ENCODE measurements around the gene PDYN.
"Not testable (repeated sequence)": the region's sequence is repeated elsewhere in the genome, so short reads cannot be mapped to it uniquely, and the experiment has no call there.

The PDYN gene

DNA sequence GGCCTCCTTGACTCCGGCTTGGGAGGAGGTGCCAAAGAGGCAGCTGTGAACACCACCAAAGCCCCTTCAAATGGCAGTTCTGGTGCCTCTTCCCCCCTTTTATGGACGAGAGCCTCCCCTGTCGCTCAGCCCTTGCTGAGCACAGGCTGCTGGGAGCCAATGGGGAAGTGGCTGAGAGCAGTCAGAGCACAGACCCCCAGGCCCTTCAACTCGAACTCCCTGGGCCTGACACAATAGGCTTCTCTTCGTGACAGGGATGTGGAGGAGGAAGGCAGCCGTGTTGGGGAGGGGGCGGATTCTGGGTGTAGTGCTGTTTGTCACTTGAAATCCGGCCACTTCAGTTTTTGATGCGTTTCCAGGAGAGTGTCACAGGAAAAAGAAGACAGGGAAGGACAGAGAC is at the start of gene PDYN:
PDYN (minus strand) TSS at position 73 of the 400 bp plus-strand sequence. CDS start 10,974 bp downstream, outside the sequence.
- DNase-seq: no peak

DNA sequence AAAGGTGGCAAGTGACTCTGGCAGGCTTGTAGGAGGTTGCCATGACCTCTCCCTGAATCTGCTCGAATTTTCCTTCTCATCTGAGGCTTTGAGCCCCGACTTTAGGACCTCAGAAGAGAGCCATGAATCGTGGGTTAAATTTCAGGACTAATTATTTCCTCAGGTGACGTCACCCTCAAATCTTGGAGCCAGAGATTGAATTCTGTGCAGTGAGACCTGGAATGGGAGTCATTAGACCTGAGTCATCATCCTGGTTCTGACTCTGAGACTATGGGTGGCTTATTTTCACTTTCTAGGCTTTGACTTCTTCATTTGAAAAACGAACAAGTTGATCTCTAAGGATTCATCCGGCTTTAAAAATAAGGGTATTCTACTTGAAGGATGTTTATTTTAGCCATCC is 48.5 kb upstream of the PDYN start:
- DNase-seq: peak; percentile 64

DNA sequence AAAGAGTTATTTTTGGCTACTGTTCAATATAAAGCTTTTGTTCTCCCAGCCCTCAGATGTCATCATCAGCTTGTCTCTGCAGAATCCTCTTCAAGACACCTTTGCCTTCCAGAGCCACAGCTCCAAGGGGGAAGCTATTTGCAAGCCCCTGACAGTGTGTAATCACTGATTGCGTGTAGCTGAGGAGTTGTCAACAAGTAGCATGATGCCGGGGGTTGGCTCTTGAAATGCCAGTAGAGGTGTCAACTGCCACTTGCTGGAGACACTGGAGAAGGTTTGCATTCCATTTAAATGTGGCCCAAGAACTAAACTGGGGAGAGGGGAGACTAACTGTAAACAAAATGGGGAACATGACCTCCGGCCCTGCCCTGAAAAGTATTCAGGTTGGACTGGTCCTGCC is 44.3 kb upstream of the PDYN start:
- DNase-seq: no peak

DNA sequence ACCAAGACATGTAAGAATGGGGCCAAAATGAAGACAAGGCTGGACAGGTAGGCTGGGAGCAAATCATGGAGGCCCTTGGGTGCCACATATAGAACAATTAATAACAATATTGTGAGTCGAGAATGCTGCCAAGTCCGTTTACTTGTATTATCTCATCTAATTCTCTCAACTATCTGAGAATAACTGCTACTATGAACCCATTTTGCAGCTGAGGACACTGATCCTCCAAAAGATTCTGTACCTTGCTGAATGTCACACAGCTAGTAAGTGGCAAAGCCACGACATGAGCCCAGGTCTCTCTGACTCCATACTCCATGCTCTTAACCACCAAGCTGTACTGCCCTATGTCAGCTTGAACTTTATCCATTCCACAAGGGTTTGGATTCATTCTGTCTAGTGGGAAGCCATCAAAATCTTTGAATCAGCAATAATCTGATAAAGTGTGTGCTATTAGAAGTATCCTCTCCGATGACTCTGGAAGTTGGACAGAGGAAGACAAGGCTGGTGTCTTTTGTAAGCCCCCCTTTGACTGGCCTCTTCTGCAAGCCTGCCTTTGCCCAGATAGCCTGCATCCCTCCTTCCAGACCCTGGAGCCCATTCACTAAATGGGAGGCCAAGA is 43.5 kb upstream of the PDYN start:
- no peak for DNase-seq

DNA sequence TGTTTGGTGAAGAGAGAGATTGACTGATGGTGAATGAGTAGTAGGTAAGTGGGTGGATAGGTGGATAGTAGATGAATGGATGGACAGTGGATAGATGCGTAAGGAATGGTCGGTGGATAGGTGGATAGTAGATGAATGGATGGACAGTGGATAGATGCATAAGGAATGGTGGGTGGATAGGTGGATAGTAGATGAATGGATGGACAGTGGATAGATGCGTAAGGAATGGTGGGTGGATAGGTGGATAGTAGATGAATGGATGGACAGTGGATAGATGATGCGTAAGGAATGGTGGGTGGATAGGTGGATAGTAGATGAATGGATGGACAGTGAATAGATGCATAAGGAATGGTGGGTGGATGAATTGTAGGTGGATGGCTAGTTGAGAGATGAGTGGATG is 42.5 kb upstream of the PDYN start:
- DNase-seq: not testable (repeated sequence)

DNA sequence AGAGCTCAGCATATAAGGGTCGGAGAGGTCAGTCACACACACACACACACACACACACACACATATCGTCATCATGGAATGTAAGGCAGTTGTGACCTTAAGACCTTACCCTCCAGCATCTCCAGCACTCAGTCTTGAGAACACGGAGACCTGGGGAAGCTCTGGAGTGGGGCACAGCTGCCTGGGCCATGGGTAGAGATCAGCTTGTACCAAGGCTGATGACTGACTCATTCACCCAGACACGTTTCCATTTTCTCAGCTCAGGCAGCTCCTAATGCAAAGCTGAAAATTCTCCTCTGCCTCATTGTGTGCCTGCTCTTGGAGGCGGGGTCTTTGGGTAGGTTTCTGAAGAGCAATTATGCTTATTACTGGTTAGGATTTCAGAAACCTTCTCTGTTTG is 38.3 kb upstream of the PDYN start:
- no peak for DNase-seq

DNA sequence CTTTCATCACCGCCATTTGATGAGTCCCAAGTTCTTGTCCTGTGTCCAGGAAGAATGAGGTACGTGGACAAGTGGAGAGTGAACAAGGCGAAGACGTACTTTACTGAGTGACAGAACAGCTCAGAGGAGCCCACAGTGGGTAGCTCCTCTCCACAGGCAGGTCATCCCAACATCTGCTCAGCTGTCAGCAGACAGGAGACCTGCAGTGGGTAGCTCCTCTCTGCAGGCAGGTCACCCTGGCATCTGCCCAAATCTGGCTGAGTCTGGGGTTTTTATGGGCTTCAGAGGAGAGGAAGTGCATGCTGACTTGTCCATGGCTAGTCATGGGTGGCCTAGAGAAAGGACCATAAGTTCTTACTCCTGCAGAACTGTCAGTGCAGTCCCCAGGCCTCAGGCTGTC is 32.7 kb upstream of the PDYN start:
- DNase-seq: no peak

DNA sequence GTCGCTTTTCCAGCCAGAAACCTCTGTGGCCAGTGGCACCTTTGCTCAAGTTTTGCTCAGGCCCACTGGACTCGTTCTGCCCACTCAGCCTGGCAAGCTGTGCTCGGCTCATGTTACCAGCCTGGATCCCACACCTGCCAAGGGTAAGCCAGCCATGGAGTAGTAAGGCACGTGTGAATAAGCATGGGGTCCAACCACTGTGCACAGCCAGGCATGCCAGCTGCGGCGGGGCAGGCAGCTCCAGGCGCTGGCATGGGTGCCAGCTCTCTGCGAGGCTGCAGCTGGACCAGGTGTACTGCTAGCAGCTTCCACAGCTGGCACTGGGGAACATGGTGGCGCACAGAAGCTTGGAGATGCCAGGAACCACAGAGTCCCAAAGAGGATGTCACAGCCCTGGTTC is 32.1 kb upstream of the PDYN start:
- DNase-seq: no peak

DNA sequence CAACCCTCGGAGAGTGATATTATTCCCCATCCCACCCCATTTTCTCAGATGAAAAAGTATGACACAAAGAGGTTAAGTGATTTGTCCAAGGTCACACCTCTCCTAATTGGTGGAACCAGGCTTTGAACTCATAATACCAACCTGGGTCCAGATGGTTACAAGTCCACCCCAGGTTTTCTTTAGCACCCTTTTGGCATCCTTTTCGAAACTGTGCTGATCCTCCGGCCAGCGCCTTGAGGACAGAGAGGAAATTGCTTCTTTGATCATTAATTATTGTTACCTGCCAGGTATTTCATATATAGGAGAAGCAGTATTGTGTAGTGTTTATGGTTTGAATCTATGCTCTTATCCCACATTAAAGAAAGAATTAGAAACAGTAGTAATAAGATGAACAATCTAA is 29.3 kb upstream of the PDYN start:
- no peak for DNase-seq

DNA sequence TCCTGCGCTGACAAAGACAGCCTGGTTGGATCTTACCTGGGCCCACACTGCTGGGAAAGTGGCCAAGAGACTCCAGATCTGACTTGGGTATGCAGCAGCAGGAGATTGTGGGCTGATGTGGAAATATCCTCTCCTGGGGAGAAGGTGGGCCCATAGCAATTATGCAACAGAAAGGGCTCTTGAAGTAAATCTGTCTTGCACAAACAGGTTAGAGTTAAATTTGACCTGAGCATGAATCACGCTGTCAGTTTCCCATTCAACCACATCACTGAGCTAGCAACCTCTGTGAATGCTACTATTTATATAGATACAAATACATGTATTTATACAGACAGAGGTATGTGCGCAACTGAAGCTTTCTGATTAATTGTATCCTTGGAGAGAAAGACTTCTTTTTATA is 28.3 kb upstream of the PDYN start:
- no peak for DNase-seq

DNA sequence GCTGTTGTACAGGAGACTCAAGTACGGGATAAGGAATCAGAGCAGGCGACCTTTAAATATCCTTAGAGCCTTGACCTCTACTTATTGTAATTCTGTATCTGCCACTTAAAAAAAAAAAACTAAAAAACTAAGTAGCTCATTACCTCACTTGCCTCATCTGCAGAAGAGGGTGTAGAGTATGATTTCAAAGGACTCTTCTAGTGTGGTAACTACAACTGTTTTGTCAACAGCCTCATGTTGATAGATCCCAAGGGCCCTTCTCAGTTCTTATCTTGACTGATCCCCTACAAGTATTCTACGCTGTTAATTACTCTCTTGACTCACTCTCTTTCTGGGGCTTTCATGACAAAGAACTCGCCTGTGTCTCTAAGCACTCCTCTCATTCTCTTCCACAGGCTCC is 16.7 kb upstream of the PDYN start:
- DNase-seq: no peak

DNA sequence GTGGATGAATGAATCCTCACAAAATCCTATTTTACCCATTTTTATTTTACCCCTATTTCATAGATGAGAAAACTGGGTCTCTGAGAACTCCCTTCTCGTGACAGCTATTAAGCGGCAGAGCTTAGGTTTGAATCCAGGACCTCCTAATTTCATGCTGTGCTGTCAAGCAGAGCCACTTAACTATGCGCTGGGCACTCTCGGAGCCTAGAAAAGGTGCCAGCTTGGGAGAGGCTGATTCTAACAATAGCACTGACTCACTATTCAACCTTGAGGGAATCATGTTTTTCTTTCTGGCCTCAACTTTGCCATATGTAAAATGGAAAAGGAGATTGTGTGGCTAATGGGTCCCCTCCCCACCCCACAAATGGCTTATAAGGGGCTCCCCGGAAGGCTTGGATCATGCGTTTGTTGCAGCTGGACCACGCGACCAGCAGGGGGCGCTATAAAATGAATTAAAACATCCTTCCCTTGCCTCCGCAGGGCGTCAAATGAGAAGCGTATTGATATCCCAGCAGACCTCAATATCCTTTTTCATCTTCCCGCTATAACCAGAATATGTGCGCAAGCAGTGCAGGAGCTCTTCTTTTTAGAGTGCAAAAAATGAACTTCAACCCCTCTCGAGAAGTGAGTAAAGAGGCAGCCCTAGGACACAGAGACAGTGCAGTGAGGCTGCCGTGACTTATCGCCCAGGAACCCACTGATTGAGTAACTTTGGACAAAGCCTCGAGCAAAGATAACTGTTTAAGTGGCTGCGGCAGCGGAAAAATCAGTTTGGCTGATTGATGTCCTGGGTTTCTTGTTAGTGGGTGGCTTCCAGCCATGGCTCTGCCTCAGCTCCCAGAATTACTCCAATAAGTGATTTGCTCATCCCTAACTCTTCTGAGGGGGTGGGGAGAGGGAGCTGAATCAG is 12.8 kb upstream of the PDYN start:
- DNase-seq: peak; percentile 40

DNA sequence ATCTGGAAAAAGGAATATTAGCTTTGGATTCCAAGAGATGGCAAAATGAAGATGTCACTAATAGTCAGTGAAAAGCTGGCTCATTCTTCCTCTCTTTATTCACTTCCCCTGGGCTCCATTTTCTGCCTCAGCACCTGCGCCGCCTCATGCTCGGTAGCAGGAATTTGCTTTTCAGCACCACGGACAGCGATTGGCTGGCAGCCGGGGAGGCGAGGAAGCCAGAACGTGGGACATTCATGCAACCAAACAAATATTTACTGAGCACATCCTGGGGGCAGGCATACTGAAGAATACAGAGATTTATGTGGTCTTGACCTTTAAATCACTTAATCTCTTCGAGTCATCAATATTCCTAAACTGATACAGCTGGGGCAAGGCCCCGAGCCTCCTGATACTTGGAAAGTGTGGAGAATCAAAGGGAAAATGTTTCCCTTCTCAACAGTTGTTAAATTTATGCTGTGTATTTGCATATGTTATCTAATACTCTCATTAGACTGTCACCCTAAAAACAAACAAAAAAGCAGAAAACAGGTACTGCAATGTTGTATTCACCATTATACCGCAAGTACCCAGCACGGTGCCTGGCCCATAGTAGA is 12.1 kb upstream of the PDYN start:
- DNase-seq: peak; percentile 59

DNA sequence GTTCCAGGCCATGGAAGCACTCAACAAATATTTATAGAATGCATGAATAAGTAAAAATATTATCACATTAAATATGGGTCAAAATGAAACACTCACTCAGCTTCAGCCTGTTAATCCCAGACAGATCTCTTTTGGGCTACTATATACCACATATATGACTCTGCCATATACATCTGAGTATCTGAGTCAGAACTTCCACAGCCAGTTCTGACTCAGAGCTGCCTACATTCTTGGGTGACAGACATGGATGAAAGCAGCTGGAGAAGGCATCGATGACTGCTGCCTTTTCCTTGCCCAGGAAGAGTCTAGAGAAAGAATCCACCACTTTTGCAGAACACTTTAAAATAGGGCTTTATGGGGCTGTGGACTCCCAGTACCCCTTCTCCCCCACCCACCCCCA is 11.5 kb upstream of the PDYN start:
- DNase-seq: peak; percentile 47

DNA sequence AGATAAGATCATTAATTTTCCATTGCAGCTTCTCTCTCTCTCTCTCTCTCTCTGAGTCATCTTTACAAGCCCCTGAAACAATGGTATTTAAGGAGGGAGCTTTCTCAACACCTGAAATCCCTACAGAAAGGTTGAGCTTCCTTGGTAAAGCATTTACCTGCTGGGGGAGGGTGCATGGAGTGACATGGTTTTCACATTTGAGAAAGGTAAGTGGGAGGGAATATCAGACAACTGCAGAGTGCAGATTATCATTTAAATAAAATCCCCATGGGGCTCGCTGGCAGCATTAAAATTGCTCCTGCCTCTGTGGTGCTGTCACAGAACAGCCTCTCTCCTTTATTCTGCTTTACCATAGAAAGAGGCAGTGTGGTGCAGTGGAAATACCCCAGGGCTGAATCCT is 10.3 kb upstream of the PDYN start:
- no peak for DNase-seq

DNA sequence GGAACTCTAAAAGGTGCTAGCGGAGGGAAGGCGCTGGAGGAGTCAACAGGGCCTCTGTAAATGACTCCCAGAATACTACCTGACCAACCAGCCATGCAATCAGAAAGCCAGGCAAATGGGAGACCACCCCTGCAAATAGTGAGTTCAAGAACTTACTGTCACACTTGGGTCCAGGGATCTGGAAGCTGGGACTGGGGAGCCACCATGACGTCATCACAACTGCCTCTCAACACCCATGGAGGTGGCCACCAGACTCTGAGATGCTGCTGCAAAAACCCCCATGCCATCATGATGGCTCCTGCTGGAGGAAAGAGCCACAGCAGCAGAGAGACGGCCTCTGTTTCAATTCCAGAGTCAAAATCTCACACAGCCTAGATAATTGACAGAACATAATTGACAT is 8.5 kb upstream of the PDYN start:
- no peak for DNase-seq

DNA sequence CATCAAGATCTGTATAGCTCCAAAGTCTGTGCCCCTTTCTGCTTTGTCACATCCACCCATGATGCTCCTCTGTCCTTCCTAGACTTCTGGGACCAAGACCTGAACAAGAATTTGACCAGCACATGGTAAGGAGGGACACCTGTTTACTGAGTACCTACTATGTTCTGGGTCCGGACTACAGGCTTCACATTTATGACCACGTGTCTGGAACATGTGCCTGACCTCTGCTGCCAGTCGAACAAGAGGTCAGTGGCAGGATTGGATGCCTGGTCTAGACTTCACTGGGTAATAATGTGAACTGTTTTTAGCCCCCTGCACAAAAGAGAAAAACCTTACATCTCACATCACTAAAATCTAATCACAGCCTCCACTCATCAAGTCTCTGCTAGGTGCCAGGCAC is 7.3 kb upstream of the PDYN start:
- DNase-seq: no peak

DNA sequence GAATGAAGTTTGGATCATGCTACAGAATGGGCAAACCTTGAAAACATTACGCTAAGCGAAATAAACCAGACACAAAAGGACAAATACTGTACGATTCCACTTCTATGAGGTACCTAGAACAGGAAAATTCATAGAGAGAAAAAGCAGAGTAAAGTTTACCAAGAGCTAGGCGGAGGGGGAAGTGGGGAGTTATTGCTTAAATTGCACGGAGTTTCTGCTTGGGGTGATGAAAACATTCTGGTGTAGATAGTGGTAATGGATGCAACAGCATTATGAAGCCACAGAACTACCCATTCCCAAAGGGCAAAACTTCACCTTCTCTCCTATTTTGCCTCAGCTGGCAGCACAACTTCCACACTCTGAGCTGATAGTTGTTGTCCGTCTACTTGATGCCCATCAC is 6.4 kb upstream of the PDYN start:
- DNase-seq: no peak

DNA sequence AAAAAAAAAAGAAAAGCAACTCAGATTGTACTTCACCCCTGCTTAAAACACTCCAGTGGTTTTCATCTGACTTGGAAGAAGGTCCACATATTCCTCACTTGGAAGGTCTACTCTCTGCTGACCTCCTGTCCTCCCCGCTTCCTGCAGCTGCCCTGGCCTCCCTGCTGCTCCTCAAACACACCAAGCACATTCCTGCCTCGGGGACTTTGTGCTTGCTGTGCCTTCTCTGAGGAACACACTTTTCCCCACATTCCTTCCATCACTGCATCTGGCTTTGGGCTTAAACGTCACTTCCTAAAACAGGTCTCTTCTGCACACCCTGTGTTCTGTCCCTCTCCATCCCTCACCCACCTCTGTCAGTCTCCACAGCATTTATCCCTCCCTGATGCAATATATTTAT is 4.9 kb upstream of the PDYN start:
- DNase-seq: no peak

DNA sequence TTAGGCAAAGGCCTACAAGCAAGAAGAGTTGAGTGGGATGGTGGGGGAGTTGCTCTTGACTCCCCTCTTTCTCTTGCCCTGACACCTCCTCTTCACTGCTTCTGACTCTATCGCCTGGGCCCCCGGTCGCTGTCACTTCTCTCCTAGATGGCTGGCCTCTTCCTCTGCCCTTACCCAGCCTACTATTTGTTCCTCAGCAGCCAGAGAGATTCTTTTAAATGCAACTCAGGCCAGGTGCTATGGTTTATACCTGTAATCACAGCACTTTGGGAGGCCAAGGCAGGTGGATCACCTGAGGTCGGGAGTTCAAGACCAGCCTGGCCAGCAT is 4.3 kb upstream of the PDYN start:
- DNase-seq: no peak

DNA sequence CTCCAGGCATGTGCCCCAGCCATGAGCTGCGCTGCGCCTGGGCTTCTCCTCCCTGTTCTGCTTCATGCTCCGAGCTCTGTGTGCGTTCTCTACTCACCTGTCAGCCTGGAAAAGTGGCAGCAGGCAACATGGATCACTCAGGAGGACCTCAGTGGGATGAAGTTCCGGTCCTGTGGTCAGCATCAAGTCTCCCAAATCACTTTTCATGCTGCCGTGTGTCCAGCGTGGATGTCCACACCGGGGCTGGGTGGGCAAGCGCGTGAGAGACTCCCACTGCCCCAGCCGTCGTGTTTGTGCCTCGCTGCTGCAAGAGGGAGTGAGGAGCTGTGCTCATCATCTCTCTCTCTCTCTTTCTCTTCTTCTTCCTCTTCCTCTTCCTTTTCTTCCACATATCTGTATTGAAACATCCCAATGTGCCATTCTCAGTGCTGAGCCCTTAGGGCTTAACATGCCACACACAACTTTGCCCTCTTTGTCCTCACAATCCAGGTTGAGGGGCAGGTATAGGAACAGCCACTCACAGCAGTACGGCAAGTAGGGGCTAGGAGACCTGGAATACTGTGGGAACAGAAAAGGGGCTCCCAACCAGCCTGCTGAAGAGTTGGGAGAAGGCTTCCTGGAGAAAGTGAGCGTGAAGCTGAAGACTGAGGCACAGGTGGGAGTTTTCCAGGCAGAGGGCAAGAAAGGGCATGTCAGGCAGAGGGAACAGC is 3.8 kb upstream of the PDYN start:
- DNase-seq: no peak

DNA sequence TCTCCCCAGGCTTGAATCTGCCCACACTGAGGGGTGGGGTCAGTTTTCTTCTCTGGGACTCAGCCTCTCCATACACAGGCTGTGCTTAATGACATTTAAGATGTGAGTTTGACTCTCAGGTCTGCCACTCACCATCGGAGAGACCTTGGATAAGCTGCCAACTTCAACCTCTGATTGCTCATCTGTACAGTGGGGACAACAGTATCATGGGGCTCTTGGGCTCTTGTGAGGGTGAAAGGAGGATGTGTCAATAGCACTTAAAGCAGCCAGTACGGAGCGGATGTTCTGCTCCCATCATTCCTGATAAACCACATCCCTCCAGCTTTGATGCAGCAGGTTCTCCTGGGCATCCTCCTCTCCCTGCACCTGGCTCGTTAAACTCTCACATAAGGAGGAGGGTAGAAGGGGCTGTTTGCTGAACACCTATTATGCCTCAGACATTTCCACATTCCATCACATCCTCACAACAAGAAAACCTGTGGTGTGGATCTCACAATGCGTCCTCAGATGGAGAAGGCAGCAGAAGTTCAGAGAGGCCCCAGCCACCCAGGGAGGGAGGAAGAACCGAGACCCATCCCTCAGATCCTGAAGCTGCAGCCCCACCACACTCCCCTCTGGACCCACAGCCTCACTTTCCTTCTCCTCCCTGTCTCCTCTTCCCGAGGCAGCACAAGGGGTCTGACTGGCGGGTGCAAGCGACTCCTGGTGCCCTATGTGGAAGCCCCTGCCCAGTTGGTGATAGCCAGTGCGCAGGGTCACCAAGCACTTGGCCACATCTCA is 1.9 kb upstream of the PDYN start:
- no peak for DNase-seq

DNA sequence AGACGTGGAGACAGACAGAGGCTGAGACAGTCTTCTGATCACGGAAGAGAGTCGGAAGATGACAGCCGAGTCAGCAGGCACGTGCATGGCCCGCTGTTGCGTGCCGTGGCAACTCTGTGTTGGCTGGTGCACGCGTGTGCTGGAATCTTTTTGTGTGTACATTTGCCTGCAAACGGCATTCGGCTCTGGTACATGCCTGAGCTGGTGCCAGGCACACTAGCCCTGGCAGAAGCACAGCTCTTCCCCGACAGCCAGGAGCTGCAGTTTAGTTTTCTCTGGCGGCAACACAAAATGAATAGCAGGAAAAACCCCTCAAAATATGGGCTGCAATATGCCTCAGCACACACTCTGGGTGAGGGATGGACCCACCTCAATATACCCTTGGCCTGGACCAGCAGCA is 769 bp upstream of the PDYN start:
- DNase-seq: no peak

Measured in fibroblast of skin of right biceps (primary cell).